Nephron (organoid): ENCODE measurements around the gene MFSD12.
"Not testable (repeated sequence)": the region's sequence is repeated elsewhere in the genome, so short reads cannot be mapped to it uniquely, and the experiment has no call there.

Experiments
- H3K27ac Mint-ChIP-seq, 3 experiments: 2 replicates each; pipeline ENCODE4 v1.8.0; 2020; ENCODE audit warnings: mixed read lengths in 3 of 3, mild to moderate bottlenecking in 2 of 3, moderate library complexity in 1 of 3
- H3K27me3 Mint-ChIP-seq: 2 replicates; pipeline ENCODE4 v1.8.0; 2021; ENCODE audit warnings: low read depth, mild to moderate bottlenecking, moderate library complexity, mixed read lengths
- H3K36me3 Mint-ChIP-seq: 2 replicates; pipeline ENCODE4 v1.8.0; 2020; ENCODE audit warnings: low read depth, mixed read lengths
- H3K4me1 Mint-ChIP-seq: 2 replicates; pipeline ENCODE4 v1.8.0; 2020; ENCODE audit warnings: mixed read lengths
- H3K4me3 Mint-ChIP-seq, 3 experiments: 2 replicates each; pipeline ENCODE4 v1.8.0; 2020; ENCODE audit warnings: mild to moderate bottlenecking in 3 of 3, mixed read lengths in 3 of 3, moderate library complexity in 2 of 3
- H3K9me3 Mint-ChIP-seq: 2 replicates; pipeline ENCODE4 v1.8.0; 2020; ENCODE audit warnings: mixed read lengths
- TF ChIP-seq, protein P1 (sequence below), 3 experiments: fragments of 200-600 bp; sonication (generic); IDR thresholded peaks; one replicate each; pipeline ENCODE4 v1.5.0; 2021; ENCODE audit warnings: antibody characterized with exemption in 3 of 3; ENCODE audit not compliant: unreplicated experiment in 3 of 3

The MFSD12 gene

GRCh38 chr19:3508771-3509535, 48.4 kb downstream of the MFSD12 start:
- Mint-ChIP-seq H3K4me1 (peaks cover 30% of the 10 kb centered on the region), H3K4me3 (peak overlapping the region; percentile 75 to 93 (median 81)), H3K36me3 (peaks cover 17% of the 10 kb centered on the region), H3K9me3 (no peaks in the 10 kb centered on the region), H3K27me3 (no peaks in the 10 kb centered on the region), H3K27ac (peak overlapping the region in 2 of 3 experiments; percentile 12 to 42)
- TF ChIP-seq, protein P1, sequence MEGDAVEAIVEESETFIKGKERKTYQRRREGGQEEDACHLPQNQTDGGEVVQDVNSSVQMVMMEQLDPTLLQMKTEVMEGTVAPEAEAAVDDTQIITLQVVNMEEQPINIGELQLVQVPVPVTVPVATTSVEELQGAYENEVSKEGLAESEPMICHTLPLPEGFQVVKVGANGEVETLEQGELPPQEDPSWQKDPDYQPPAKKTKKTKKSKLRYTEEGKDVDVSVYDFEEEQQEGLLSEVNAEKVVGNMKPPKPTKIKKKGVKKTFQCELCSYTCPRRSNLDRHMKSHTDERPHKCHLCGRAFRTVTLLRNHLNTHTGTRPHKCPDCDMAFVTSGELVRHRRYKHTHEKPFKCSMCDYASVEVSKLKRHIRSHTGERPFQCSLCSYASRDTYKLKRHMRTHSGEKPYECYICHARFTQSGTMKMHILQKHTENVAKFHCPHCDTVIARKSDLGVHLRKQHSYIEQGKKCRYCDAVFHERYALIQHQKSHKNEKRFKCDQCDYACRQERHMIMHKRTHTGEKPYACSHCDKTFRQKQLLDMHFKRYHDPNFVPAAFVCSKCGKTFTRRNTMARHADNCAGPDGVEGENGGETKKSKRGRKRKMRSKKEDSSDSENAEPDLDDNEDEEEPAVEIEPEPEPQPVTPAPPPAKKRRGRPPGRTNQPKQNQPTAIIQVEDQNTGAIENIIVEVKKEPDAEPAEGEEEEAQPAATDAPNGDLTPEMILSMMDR (IDR thresholded peaks at IDR 0.05; ENCODE audit: unreplicated experiment in 3 of 3) = no peak

DNA sequence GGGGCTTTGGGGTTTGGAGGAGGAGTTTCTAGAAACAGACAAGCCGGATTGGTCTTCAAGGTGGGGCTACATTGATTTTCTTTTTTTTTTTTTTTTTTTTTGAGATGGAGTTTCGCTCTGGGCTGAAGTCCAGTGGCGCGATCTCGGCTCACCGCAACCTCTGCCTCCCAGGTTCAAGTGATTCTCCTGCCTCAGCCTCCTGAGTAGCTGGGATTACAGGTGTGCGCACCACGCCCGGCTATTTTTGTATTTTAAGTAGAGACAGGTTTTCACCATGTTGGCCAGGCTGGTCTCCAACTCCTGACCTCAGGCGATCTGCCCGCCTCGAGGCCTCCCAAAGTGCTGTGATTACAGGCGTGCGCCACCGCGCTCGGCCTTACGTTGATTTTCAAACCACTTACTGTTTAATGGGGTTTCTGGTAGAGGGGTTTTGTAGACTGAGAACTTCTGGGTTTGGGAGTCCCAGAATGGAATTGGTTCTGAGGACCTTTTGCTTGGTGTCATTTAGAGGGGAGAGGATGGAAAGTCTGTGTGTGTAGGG, 49.2 kb downstream of the MFSD12 start:
- peaks cover 17% of the 10 kb centered on the region for H3K36me3 Mint-ChIP-seq
- not testable (repeated sequence) for H3K27me3 Mint-ChIP-seq, H3K9me3 Mint-ChIP-seq
- peak overlapping the region in 1 of 3 experiments; percentile 20 for H3K27ac Mint-ChIP-seq
- peak overlapping the region; percentile 93 to 96 (median 93) for H3K4me3 Mint-ChIP-seq
- peaks cover 26% of the 10 kb centered on the region for H3K4me1 Mint-ChIP-seq

- peak overlapping the region; percentile 50 to 87 (median 86) for H3K27ac Mint-ChIP-seq
- TF ChIP-seq, protein P1 (IDR thresholded peaks at IDR 0.05; ENCODE audit: unreplicated experiment in 3 of 3) = no peak
- no peaks in the 10 kb centered on the region for H3K9me3 Mint-ChIP-seq
- no peaks in the 10 kb centered on the region for H3K27me3 Mint-ChIP-seq
- H3K4me3 Mint-ChIP-seq = peak overlapping the region; percentile 93 to 96 (median 93)
- peaks cover 17% of the 10 kb centered on the region for H3K36me3 Mint-ChIP-seq
- peaks cover 26% of the 10 kb centered on the region for H3K4me1 Mint-ChIP-seq
Observed at GRCh38 chr19:3507371-3508120, 49.8 kb downstream of the MFSD12 start.

DNA sequence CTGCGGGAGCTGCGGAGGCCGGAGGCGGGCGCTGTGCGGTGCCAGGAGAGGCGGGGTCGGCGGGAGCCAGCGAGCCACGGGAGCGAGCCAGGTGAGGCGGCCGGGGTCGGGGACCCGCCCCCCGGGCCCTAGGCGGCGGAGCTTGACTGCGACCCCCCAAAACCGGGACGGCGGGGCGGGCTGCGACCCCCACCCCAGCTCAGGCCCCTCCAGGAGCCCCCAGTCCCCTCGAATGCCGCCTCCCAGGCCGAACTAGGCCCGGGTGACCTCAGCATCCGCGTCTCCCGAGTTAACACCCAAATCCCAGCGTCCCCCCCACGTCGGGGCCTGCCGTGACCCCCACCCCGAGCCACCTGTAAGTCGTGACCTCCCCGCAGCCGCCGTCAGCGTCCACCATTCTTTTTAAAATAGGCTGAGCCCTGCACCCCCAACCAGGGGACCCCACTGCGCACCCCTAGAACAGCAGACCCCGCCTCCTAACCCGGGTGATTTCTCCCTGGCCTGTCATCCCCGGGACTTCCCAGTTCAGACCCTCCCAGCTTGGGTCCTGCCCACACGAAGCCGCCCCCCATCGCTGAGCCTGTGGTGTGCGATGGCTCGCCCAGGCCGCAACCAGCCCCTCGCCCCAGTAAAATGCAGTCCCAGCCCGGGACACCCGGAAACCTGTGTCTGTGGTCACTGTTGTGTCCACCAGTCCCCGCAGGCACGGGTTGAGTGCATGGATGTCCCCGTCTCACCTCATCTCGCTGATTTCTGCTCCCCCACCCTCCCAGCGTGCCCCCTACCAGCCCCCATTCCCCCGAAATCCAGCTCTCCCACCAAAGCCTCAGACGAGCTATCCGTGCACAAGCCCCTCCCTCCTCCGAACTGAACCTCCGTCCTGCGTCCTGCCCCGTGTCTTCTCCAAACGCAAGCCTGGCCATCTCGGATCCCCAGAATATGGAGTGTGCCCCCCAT, 50.7 kb downstream of the MFSD12 start:
- peak overlapping the region; percentile 93 to 96 (median 93) for H3K4me3 Mint-ChIP-seq
- H3K4me1 Mint-ChIP-seq = peaks cover 26% of the 10 kb centered on the region
- no peaks in the 10 kb centered on the region for H3K9me3 Mint-ChIP-seq
- peak overlapping the region; percentile 50 to 87 (median 86) for H3K27ac Mint-ChIP-seq
- peaks cover 17% of the 10 kb centered on the region for H3K36me3 Mint-ChIP-seq
- TF ChIP-seq, protein P1 (IDR thresholded peaks at IDR 0.05; ENCODE audit: unreplicated experiment in 3 of 3) = no peak
- H3K27me3 Mint-ChIP-seq = no peaks in the 10 kb centered on the region

DNA sequence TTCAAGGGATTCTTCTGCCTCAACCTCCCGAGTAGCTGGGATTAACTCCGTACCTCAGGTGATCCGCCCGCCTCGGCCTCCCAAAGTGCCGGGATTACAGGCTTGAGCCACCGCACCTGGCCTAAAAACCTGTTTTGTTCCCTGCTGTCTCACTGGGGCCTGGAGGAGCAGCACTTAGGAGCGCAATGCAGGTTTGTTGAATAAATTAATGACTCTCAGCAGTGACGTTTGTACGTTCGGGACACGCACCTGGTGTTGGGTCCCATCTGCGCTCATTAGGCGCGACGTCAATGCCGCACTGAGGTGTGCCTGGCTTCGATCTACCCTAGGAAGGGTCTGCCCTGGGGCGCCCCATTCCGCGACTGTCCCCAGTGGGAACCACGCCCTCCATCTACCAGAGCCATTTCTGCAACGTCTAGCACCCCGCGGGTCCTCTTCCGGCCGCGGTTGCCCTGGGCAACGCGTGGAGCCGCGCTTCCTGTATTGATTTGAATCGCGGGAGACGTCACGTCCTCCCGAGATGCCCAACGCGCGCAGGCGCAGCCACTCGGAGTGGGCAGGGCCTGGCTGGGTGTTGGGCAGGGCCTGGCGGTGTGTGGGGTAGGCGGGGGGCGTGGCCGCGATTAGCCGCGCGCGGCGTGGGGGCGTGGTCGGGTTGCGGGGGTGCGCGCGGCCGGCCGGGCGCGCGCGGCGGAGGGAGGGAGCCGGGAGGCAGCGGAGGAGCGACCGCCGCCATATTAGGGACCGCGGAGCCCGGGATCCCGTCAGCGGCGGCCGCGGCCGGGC, 51.6 kb downstream of the MFSD12 start, which contains the start of gene FZR1:
FZR1 (plus strand) TSS at position 714 of the 786 bp plus-strand sequence. CDS start 16,679 bp downstream, outside the sequence.
- H3K4me3 Mint-ChIP-seq = peak within 1 kb of the TSS; percentile 93 to 96 (median 94)
- H3K27me3 Mint-ChIP-seq = no peaks in the 10 kb centered on the region
- H3K27ac Mint-ChIP-seq = peak within 1 kb of the TSS; percentile 85 to 92 (median 90)
- peaks cover 14% of the 10 kb centered on the region for H3K36me3 Mint-ChIP-seq
- TF ChIP-seq, protein P1 (IDR thresholded peaks at IDR 0.05; ENCODE audit: unreplicated experiment in 3 of 3) = no peak
- H3K9me3 Mint-ChIP-seq = no peaks in the 10 kb centered on the region
- H3K4me1 Mint-ChIP-seq = peaks cover 29% of the 10 kb centered on the region
